HT-29 (cell line): ENCODE data around the gene LDB1. TPM values are rescaled to one million over a fixed set of nuclear protein-coding genes. Genes with fewer than 3 reads are reported as not detected.

Experiments used
- DNase-seq: peaks from one replicate; pipeline ENCODE4 v3.0.0-alpha.2; 2015; ENCODE audit warnings: low spot score
- total RNA-seq: library from RNA; depleted of rRNA; stranded (reverse); fragments of >200 nt; shearing (Covaris generic); gene quantifications from 2 replicates; pipeline ENCODE4 v1.2.3, GENCODE V29; 2014

LDB1 gene
- total RNA-seq, 1 experiment from 2014 or later: 40.3 TPM

- no peak for DNase-seq
Observed at GRCh38 chr10:102113261-102113955, 6.8 kb downstream of the LDB1 start.

- no peak for DNase-seq
Observed at GRCh38 chr10:102112210-102112817, 7.9 kb downstream of the LDB1 start.

GRCh38 chr10:102111276-102111675 lies 8.9 kb downstream of the LDB1 start:
- DNase-seq: no peak

GRCh38 chr10:102109166-102110116 lies 10.7 kb downstream of the LDB1 start:
- DNase-seq: no peak

DNA sequence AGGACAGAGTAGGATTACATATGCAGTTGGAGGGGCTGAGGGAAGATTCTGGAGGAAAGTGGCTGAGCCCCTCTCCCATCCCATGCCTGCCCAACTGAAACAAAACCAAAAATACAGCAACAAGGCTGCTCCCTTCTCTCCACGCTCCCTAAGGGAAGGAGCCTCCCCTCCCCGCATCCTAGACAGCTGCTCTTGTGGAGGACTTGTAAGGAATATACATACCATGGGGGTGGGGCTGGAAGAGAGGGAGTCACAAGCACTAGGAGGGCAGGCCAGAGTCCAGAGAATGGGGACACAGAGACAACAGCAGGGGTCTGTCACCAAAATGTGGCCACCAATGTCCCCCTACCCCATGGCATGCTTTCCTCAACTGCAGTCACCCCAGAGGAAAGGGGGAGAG lies 13.2 kb downstream of the LDB1 start:
- no peak for DNase-seq

DNA sequence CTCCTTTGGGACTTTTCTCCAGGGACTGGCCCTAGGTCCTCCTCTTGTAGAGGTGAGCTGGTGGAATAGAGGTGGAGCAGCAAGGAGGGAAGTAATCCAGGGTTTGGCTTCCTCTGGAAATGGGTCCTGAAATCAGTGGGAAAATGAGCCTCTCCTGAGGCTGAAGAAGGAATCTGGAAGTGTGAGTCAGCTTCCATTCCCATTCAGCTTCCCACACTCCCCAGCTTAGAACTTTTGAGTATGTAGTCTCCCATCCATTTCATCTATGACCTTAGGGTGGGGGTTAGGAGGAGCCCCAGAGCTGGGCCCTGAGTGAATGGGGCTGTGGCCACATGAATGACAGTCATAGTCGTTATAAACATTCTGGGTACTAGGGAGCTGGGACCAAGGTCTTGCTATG lies 17.7 kb downstream of the LDB1 start:
- DNase-seq: no peak

DNA sequence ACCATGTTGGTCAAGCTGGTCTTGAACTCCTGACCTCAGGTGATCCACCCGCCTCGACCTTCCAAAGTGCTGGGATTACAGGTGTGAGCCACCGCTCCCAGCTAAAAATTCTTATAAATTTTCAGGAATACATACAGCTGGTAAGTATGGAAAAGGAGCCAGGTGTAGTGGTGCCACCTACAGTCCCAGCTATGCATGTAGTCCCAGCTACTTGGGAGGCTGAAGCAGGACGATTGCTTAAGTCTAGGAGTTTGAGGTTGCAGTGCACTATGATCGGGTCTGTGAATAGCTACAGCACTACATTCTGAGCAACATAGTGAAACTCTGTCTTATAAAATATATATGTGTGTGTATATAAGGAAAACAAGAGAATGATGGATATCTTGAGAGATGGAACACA lies 19.0 kb downstream of the LDB1 start:
- peak; percentile 54 for DNase-seq

GRCh38 chr10:102096449-102096848 lies 23.7 kb downstream of the LDB1 start:
- no peak for DNase-seq

DNA sequence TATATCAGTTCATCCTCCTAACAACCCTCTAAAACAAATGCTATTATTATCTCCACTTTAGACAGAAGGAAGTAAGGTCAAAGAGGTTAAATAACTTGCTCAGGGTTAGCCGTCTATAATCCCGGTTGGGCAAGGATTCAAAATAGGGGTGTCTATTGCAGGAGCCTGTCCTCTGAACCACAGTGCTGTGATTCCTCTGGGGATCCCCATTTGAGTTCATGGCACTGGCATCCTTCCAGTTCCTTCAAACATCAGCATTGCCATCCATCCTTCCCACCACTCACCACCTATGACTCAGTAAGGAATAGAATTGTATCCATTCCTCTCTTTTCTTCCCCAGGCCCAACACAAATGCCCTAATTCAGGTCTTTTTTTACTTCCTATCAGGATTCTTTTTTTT lies 29.4 kb downstream of the LDB1 start:
- DNase-seq: no peak

GRCh38 chr10:102086196-102086595 lies 34.0 kb downstream of the LDB1 start:
- no peak for DNase-seq

- DNase-seq: no peak
Observed at GRCh38 chr10:102085336-102085735, 34.8 kb downstream of the LDB1 start.

GRCh38 chr10:102083541-102083940 lies 36.6 kb downstream of the LDB1 start:
- DNase-seq: no peak

DNA sequence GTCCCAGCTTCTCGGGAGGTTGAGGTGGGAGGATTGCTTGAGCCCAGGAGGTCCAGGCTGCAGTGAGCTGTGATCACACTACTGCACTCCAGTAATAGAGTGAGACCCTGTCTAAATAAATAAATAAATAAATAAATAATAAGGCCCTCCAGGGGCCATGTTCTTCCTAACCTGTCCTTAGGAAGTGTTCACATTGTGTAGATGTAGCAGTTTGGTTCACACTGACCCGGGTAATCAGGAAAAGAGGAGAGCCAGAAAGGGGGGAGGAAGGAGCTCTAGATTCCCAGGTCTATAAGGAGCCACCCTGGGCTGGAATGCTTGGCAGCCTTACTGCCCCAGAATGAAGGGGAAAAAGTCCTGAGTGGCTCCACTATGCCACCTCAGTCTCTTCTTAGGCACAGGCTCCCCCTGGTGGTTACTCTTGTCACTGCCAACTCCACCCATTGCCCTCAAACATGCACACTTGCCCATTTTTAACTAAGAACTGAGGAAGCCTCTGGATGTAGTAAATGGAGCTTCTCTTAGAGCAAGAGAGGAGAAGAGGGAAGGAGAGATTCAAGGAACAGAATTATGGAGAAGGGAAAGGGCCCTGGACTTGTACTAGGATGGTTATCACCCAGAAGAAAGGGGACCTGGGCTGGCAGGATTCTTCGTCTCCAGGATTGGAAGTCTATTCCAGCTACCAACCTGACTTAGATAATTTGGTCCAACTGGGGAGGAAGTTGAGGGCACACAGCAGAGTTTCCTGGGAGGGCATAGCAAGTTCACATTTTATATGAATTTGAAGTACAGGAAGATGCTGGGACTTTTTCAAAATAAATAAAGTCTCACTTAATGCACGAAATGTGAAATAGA lies 47.3 kb downstream of the LDB1 start:
- peak; percentile 96 for DNase-seq

DNA sequence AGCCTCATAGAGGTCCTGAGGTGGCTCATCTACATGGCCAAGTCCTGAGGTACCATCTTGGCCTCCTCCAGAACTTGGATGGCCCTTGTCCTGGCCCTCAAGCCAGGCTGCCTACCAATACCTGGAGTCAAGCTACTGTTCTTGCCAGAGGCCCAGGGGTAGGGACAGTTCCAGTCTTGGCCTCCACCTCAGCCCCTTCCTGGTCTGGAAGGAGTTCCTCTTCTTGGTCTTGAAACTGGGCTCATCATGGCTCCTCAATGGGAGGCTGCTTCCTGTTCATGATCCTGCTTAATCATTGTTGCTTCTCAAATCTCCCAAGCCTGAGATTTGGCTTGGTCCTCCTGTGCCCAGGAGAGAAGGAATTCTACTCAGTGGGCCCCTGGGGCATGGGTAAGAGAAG lies 51.1 kb downstream of the LDB1 start:
- no peak for DNase-seq

DNA sequence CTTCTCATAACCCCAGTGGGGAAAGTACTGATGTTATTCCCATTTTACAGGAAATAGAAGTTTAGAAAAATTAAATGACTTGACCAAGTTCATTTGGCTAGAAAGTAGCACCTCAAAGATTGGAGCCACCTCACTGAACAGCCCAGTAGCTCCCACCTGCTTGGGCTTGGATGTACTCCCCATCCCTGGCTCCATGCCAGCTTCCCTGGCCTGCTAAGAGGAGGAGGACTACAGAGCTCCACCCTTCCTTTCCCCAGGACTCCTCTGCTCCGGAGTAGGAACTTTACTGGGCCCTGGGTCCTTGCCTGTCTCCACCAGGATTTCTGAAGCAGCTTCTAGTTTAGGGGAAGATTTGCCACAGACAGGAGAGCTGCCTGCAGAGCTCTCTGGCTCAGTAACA lies 52.0 kb downstream of the LDB1 start:
- DNase-seq: peak; percentile 69

DNA sequence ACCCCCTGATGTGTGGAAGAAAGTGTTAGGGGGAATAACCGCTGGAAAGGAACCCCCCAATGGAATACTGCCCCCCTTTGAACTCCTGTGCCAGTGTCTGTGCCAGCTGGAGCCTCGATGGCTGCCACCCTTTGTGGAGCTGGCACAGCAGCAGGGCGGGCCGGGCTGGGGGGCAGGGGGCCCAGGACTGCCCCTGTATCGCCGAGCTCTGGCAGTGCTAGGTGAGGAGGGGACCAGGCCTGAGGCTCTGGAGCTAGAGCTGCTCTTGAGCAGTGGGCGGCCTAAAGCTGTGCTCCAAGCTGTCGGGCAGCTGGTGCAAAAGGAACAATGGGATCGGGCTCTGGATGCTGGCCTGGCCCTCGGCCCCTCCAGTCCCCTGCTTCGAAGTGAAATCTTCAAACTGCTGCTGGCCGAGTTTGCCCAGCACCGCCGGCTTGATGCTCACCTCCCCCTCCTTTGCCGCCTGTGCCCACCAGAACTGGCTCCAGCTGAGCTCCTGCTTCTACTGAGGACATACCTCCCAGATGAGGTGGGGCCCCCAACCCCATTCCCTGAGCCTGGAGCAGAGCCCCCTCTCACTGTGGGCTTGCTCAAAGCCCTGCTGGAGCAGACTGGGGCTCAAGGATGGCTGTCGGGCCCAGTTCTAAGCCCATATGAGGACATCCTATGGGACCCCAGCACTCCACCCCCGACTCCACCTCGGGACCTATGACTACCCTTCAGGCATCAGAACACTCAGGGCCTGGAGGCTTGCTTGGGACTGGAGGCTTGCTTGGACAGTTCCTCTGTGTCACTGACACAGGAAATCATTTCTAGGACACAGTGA lies 52.9 kb downstream of the LDB1 start:
- no peak for DNase-seq

- no peak for DNase-seq
Observed at GRCh38 chr10:102066399-102067088, 53.6 kb downstream of the LDB1 start.

- peak; percentile 50 for DNase-seq
Observed at GRCh38 chr10:102065561-102066398, 54.4 kb downstream of the LDB1 start.
